Colonic mucosa (tissue), 4 donors: ENCODE results near the gene AQP12A. TPM values are rescaled to one million over a fixed set of nuclear protein-coding genes. Genes with fewer than 3 reads are reported as not detected.

ENCODE experiments used
- DNase-seq: peaks from one replicate; pipeline ENCODE4 v3.0.0-alpha.2; 2020
- H3K27ac ChIP-seq: fragments of 200-600 bp; one replicate; pipeline ENCODE4 v1.8.0; 2021
- H3K27me3 ChIP-seq: fragments of 200-600 bp; one replicate; pipeline ENCODE4 v1.8.0; 2021
- H3K36me3 ChIP-seq: fragments of 200-600 bp; one replicate; pipeline ENCODE4 v1.8.0; 2021
- H3K4me1 ChIP-seq: fragments of 200-600 bp; one replicate; pipeline ENCODE4 v1.8.0; 2021; ENCODE audit warnings: mild to moderate bottlenecking
- H3K4me3 ChIP-seq: fragments of 200-600 bp; one replicate; pipeline ENCODE4 v1.8.0; 2021
- H3K9ac ChIP-seq, 2 donors: one replicate each; pipeline ENCODE4 v1.7.0; 2013; ENCODE audit warnings: control low read depth in 2 of 2, low read depth in 2 of 2, low read length in 2 of 2
- H3K9me3 ChIP-seq: fragments of 200-600 bp; one replicate; pipeline ENCODE4 v1.8.0; 2021
- CTCF ChIP-seq: fragments of 200-600 bp; IDR thresholded peaks from one replicate; pipeline ENCODE4 v1.8.0; 2022; ENCODE audit warnings: antibody characterized with exemption, mild to moderate bottlenecking
- intact Hi-C: fragments of 100-400 bp; cut with DNase I; formaldehyde crosslinking; loops from one replicate; pipeline ENCODE4 v1.14.1; 2022
- total RNA-seq, 2 donors: library from RNA; stranded (reverse); fragmentation: NEBNext Ultra II Directional in 1 of 2; extraction: Animal tissue kit (Norgen Biotek cat#: 25700) in 1 of 2; gene quantifications; one replicate each; pipeline ENCODE4 v1.2.1, GENCODE V29; 2021
- donor health status: healthy.
- donor health status: DM: no; HTN: no; CAD: no.
- donor health status: DM: no; HTN: no; CAD: no.

The AQP12A gene
- total RNA-seq, 2 donors from 2014 or later = 9.0 to 20.5 TPM

DNA sequence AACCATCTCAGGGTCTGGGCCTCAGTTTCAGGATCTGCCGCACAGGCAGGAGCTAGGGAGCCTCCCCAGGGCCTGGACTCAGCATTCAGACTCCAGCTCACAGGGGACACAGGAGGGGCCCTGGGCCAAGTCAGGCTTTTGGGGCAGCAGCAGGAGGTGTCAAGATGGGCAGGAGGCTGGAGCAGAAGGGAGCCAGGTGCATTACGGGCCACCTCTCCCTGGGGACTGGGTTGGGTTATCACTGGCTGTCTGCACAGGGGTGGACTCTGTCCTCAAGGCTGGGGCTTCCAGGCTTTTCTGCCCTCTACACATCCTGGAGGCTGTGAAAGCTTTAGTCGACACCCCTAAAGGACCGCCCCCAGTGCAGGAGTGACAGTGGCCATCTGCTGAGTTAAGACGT is 20.0 kb downstream of the AQP12A start:
- no peaks in the 10 kb centered on the region for H3K4me1 ChIP-seq
- DNase-seq = no peak
- no peak overlapping the region for H3K27ac ChIP-seq
- intact Hi-C loops = no loop called here
- no peak overlapping the region for H3K4me3 ChIP-seq
- no peaks in the 10 kb centered on the region for H3K36me3 ChIP-seq
- no peaks in the 10 kb centered on the region for H3K9me3 ChIP-seq
- no peak overlapping the region for H3K9ac ChIP-seq
- TF ChIP-seq CTCF = no peak
- no peaks in the 10 kb centered on the region for H3K27me3 ChIP-seq

DNA sequence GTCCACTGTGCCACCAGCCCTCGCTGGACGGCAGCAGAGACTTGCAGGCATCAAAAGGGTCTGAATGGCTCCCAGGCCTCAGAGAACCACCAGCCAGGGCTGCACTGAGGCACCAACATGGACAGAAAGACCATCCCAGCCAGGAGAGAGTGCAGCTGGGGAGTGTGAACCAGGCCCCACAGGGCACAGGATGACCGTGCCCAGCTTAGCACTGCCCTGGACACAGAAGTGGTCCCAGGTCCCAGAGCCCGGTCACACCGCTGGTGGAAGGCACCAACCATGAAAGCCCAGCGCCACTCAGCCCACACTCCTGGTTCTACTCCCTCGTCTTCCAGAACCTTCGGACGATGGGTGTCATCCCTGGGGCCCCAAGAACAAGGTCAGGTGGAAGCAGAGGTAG is 20.5 kb downstream of the AQP12A start:
- Histone ChIP-seq H3K27ac (no peak overlapping the region), H3K9me3 (no peaks in the 10 kb centered on the region), H3K36me3 (no peaks in the 10 kb centered on the region), H3K4me1 (no peaks in the 10 kb centered on the region), H3K27me3 (no peaks in the 10 kb centered on the region), H3K9ac (no peak overlapping the region), H3K4me3 (no peak overlapping the region)
- intact Hi-C loops = no loop called here
- TF ChIP-seq CTCF = no peak
- DNase-seq = no peak

DNA sequence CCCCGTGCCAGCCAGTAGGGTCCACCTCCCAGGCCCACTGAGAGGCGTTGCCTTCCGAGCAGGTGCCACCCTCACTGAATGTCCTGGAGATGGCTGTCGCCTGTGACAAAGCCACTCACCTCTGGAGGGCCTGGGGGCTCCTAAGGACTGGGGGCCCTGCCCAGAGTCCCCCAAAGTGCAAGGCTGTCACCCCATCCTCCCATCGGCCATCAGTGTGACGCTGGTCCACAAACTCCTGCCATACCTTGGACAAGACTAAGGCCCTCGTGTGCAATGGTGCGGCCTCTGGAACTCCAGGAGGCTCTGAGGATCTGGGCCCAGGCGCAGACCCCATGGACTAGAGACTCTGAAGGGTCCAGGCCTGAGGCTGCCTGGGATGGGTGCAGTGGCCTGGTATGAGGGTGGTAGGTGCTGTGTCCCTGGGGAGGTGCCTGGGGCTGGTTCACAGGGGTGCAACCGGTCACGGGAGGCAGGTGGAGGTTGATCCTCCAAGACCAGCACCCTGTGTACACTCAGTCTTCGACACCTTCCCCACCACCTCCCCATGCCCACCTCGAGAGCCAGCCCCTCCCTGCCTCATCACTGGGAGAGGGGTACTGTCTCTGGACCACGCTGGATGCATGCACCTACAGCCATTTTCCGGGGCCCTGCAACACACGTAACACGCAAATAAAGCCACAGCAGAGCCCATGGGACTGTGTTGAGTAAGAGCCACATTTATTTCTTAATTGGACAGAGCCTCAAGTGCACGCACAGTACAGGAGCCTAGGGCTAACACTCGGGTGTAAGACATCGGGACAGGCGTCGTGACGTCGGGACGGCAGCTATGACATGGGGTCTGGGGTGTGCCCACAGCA is 21.6 kb downstream of the AQP12A start:
- Histone ChIP-seq H3K4me3 (no peak overlapping the region), H3K27me3 (no peaks in the 10 kb centered on the region), H3K27ac (no peak overlapping the region), H3K36me3 (no peaks in the 10 kb centered on the region), H3K4me1 (no peaks in the 10 kb centered on the region), H3K9ac (no peak overlapping the region), H3K9me3 (no peaks in the 10 kb centered on the region)
- intact Hi-C loops = no loop called here
- no peak for DNase-seq
- no peak for TF ChIP-seq CTCF

GRCh38 chr2:240713928-240714746 is 22.5 kb downstream of the AQP12A start:
- TF ChIP-seq CTCF = no peak
- Histone ChIP-seq H3K9ac (no peak overlapping the region), H3K36me3 (no peaks in the 10 kb centered on the region), H3K4me3 (no peak overlapping the region), H3K27me3 (no peaks in the 10 kb centered on the region), H3K4me1 (no peaks in the 10 kb centered on the region), H3K9me3 (no peaks in the 10 kb centered on the region), H3K27ac (no peak overlapping the region)
- no peak for DNase-seq
- intact Hi-C loops = no loop called here

DNA sequence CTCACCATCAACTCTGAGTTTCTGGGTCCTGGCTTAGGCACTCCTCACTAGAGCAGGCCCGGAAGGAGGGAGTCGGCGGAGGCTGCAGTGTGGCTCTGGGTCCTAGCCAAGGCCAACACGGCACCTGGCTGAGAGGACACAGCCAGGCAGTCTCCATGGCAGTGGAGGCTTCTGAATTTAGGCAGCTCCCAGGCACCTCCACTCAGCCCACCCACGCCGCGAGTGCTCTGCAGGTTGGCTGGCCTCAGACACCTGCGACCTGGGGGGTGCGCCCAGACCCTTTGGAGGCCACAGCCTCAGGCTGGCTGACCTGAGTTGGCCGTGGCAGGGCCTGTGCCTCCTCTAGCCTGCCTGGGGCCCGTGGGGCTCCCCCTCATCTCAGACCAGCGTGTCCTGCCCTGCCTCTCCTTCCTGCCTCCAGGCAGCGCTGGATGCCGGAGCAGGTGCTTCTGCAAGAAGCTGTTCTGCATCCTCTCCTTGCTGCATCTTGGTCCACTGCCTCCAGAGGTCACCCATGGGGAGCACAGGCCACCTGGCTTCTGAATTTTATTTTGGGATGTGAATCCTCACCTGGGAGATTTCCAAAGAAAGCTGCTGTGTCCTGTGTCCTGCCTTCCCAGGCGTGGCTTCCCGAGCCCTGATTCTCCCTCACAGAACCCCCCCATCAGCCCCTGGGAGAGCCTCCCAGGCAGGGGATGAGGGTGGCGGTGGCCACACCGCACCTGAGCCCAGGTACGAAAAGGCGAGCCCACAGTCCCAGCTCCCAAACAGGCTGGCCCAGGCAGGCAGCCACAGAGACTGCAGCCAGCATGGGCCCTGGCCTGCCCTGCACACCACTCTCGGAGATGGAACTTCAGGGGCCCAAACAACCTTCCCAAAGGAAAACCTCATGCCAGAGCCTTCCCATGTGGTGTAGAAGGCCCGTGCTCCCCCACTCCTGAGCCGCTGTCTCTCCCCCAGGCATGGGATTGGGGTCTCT is 23.4 kb downstream of the AQP12A start:
- Histone ChIP-seq H3K36me3 (no peaks in the 10 kb centered on the region), H3K9me3 (no peaks in the 10 kb centered on the region), H3K27ac (no peak overlapping the region), H3K4me1 (no peaks in the 10 kb centered on the region), H3K9ac (no peak overlapping the region), H3K27me3 (no peaks in the 10 kb centered on the region), H3K4me3 (no peak overlapping the region)
- no peak for DNase-seq
- TF ChIP-seq CTCF = no peak
- intact Hi-C loops = no loop called here
